ENCODE results near the gene SNAI1.
"Not testable (repeated sequence)": the region's sequence is repeated elsewhere in the genome, so short reads cannot be mapped to it uniquely, and the experiment has no call there.

The SNAI1 gene

GRCh38 chr20:49969234-49969633, 13.5 kb upstream of the SNAI1 start:
- TF ChIP-seq, protein P1, sequence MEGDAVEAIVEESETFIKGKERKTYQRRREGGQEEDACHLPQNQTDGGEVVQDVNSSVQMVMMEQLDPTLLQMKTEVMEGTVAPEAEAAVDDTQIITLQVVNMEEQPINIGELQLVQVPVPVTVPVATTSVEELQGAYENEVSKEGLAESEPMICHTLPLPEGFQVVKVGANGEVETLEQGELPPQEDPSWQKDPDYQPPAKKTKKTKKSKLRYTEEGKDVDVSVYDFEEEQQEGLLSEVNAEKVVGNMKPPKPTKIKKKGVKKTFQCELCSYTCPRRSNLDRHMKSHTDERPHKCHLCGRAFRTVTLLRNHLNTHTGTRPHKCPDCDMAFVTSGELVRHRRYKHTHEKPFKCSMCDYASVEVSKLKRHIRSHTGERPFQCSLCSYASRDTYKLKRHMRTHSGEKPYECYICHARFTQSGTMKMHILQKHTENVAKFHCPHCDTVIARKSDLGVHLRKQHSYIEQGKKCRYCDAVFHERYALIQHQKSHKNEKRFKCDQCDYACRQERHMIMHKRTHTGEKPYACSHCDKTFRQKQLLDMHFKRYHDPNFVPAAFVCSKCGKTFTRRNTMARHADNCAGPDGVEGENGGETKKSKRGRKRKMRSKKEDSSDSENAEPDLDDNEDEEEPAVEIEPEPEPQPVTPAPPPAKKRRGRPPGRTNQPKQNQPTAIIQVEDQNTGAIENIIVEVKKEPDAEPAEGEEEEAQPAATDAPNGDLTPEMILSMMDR (IDR thresholded peaks at IDR 0.05; ENCODE audit: low read depth, low read length) = no peak
- H3K4me3 ChIP-seq (ENCODE audit: low read depth, low read length) = no peak overlapping the region

- no peak overlapping the region for H3K4me3 ChIP-seq (ENCODE audit: low read depth, low read length)
- TF ChIP-seq, protein P1 (IDR thresholded peaks at IDR 0.05; ENCODE audit: low read depth, low read length) = no peak
These were observed 12.8 kb upstream of the SNAI1 start for GRCh38 chr20:49969946-49970345.

GRCh38 chr20:49970498-49970897, 12.3 kb upstream of the SNAI1 start:
- no peak overlapping the region for H3K4me3 ChIP-seq (ENCODE audit: low read depth, low read length)
- TF ChIP-seq, protein P1 (IDR thresholded peaks at IDR 0.05; ENCODE audit: low read depth, low read length) = no peak

GRCh38 chr20:49973981-49974380, 8.8 kb upstream of the SNAI1 start:
- no peak overlapping the region for H3K4me3 ChIP-seq (ENCODE audit: low read depth, low read length)
- TF ChIP-seq, protein P1 (IDR thresholded peaks at IDR 0.05; ENCODE audit: low read depth, low read length) = no peak

- no peak overlapping the region for H3K4me3 ChIP-seq (ENCODE audit: low read depth, low read length)
- TF ChIP-seq, protein P1 (IDR thresholded peaks at IDR 0.05; ENCODE audit: low read depth, low read length) = no peak
These were observed 6.2 kb upstream of the SNAI1 start for GRCh38 chr20:49976542-49976941.

GRCh38 chr20:49977740-49978139, 5.0 kb upstream of the SNAI1 start:
- H3K4me3 ChIP-seq (ENCODE audit: low read depth, low read length) = not testable (repeated sequence)

GRCh38 chr20:49978685-49979029, 4.1 kb upstream of the SNAI1 start:
- TF ChIP-seq, protein P1 (IDR thresholded peaks at IDR 0.05; ENCODE audit: low read depth, low read length) = no peak
- no peak overlapping the region for H3K4me3 ChIP-seq (ENCODE audit: low read depth, low read length)

DNA sequence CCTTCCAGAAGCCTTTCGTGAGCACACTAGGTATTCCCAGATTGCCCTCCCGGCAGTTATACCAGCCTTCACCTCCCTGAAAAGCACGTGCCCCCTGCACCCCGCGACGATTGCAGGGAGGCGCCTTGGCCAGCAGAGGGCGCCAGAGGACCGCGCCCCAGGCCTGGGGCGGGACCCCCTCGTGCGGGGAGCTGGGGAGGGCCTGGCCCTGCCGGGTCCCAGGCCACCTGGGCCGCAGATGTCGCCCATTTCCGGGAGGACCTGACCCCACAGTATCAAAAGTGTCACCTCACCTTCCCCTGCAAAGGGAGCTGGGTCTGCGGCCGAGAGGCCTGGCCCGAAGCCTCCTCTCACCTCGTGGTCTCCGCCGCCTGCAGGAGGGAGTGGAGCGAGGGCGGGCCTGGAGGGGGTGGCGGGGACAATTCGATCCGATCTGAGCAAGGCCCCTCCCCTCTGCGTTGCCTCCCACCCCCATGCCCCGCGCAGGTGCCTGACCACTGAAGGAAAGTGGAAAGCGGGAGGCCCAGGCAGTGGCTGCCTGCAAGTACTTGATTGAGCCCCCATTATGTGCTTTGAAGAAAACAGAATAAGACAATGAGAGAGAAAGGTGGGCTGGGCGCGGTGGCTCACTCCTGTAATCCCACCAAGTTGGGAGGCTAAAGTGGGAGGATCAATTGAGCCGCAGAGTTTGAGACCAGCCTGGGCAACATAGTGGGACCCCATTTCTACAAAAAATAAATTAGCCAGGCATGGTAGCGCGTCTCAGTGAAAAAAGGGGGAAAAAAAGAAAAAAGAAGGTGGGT, 3.5 kb upstream of the SNAI1 start:
- H3K4me3 ChIP-seq (ENCODE audit: low read depth, low read length) = no peak overlapping the region
- TF ChIP-seq, protein P1 (IDR thresholded peaks at IDR 0.05; ENCODE audit: low read depth, low read length) = peak; percentile 98
